ENCODE results near the gene LRRC46. TPM values are rescaled to one million over a fixed set of nuclear protein-coding genes. Genes with fewer than 3 reads are reported as not detected.

The LRRC46 gene
- total RNA-seq, 2 donors from 2014 or later: 0.59 TPM; not detected in 1

- TF ChIP-seq CTCF (IDR thresholded peaks at IDR 0.05): no peak
- H3K4me1 ChIP-seq: peaks cover 0 to 17% of the 10 kb centered on the region in 2 donors
- DNase-seq (ENCODE audit: low spot score): no peak
- H3K4me3 ChIP-seq: no peak overlapping the region
- no peaks in the 10 kb centered on the region for H3K27me3 ChIP-seq
- H3K9me3 ChIP-seq: no peaks in the 10 kb centered on the region
- no peak overlapping the region for H3K27ac ChIP-seq
- H3K36me3 ChIP-seq: no peaks in the 10 kb centered on the region
Observed at GRCh38 chr17:47878203-47879027, 46.9 kb downstream of the LRRC46 start.

- Histone ChIP-seq H3K36me3 (no peaks in the 10 kb centered on the region), H3K27ac (no peak overlapping the region), H3K9me3 (no peaks in the 10 kb centered on the region), H3K4me1 (peaks cover 0 to 23% of the 10 kb centered on the region in 2 donors), H3K4me3 (no peak overlapping the region), H3K27me3 (no peaks in the 10 kb centered on the region)
- no peak for DNase-seq (ENCODE audit: low spot score)
- TF ChIP-seq CTCF (IDR thresholded peaks at IDR 0.05): no peak
Observed at GRCh38 chr17:47879028-47879585, 47.6 kb downstream of the LRRC46 start.

GRCh38 chr17:47879776-47880454, 48.4 kb downstream of the LRRC46 start:
- no peak for TF ChIP-seq CTCF (IDR thresholded peaks at IDR 0.05)
- Histone ChIP-seq H3K27me3 (no peaks in the 10 kb centered on the region), H3K36me3 (no peaks in the 10 kb centered on the region), H3K4me3 (no peak overlapping the region), H3K4me1 (peaks cover 0 to 30% of the 10 kb centered on the region in 2 donors), H3K27ac (no peak overlapping the region), H3K9me3 (no peaks in the 10 kb centered on the region)
- DNase-seq (ENCODE audit: low spot score): no peak

GRCh38 chr17:47882247-47882646, 50.8 kb downstream of the LRRC46 start:
- no peaks in the 10 kb centered on the region for H3K36me3 ChIP-seq
- H3K27ac ChIP-seq: peak overlapping the region; percentile 21 to 23
- TF ChIP-seq CTCF (IDR thresholded peaks at IDR 0.05): no peak
- H3K4me3 ChIP-seq: peak overlapping the region in 1 of 2 donors; percentile 21
- no peaks in the 10 kb centered on the region for H3K27me3 ChIP-seq
- DNase-seq (ENCODE audit: low spot score): no peak
- no peaks in the 10 kb centered on the region for H3K9me3 ChIP-seq
- peaks cover 0 to 30% of the 10 kb centered on the region in 2 donors for H3K4me1 ChIP-seq

- H3K9me3 ChIP-seq: no peaks in the 10 kb centered on the region
- peaks cover 0 to 30% of the 10 kb centered on the region in 2 donors for H3K4me1 ChIP-seq
- H3K4me3 ChIP-seq: peak overlapping the region in 1 of 2 donors; percentile 21
- TF ChIP-seq CTCF (IDR thresholded peaks at IDR 0.05): no peak
- no peak for DNase-seq (ENCODE audit: low spot score)
- no peaks in the 10 kb centered on the region for H3K36me3 ChIP-seq
- no peaks in the 10 kb centered on the region for H3K27me3 ChIP-seq
- H3K27ac ChIP-seq: peak overlapping the region in 1 of 2 donors; percentile 23
Observed at GRCh38 chr17:47882695-47883588, 51.5 kb downstream of the LRRC46 start.

Data from right atrium auricular region (tissue), 2 donors.